ENCODE results near the gene CLDN6. TPM values are rescaled to one million over a fixed set of nuclear protein-coding genes. Genes with fewer than 3 reads are reported as not detected.

CLDN6 gene
- total and polyA plus RNA-seq, 2 of the 13 experiments (the other 11 are each of a cell fraction or from before 2014, with no cell fraction given): 5.9 to 7.6 TPM

DNA sequence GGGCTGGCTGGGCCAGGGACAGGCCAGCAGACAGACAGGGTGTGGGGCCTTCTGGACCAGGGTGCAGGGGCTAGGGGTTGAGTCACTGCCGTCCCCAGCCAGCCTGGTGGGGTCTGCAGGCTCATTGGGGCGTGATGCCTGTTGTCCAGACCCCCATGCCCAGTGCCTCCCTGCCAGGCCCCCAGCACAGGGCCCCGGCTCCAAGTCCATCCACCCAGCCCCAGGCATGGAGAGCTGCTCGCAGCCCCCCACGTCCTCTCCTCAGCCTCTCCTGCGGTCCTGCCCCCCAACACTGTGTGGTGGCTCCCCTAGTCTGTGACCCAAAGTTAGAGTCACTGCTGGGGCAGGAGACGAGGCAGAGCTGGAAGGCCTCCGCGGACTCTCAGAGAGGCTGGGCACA is 30.7 kb downstream of the CLDN6 start:
- FAIRE-seq: no peak
- H3K79me2 ChIP-seq (ENCODE audit: insufficient read depth, low read length): no peaks in the 10 kb centered on the region
- ATAC-seq: no peak
- H3K4me3 ChIP-seq (replicated peaks in 1 of 3; ENCODE audit: insufficient read depth in 1 of 3, low read depth in 2 of 3, low read length in 3 of 3): no peak overlapping the region
- TF ChIP-seq IRX3 (CRISPR knock-in tag; IDR thresholded peaks at IDR 0.05; ENCODE audit: borderline replicate concordance, low read depth): no peak
- TF ChIP-seq ZNF879 (CRISPR knock-in tag; IDR thresholded peaks at IDR 0.05): no peak
- no peak for TF ChIP-seq ZFAT (CRISPR knock-in tag; conservative IDR thresholded peaks at IDR 0.05)
- no peak for TF ChIP-seq BCL3 (CRISPR knock-in tag; IDR thresholded peaks at IDR 0.05)
- no peak for TF ChIP-seq PHF8 (CRISPR knock-in tag; IDR thresholded peaks at IDR 0.05)
- TF ChIP-seq ZMYM4 (CRISPR knock-in tag; IDR thresholded peaks at IDR 0.05): no peak
- no peak for TF ChIP-seq MTERF4 (CRISPR knock-in tag; IDR thresholded peaks at IDR 0.05)
- TF ChIP-seq, protein P1, sequence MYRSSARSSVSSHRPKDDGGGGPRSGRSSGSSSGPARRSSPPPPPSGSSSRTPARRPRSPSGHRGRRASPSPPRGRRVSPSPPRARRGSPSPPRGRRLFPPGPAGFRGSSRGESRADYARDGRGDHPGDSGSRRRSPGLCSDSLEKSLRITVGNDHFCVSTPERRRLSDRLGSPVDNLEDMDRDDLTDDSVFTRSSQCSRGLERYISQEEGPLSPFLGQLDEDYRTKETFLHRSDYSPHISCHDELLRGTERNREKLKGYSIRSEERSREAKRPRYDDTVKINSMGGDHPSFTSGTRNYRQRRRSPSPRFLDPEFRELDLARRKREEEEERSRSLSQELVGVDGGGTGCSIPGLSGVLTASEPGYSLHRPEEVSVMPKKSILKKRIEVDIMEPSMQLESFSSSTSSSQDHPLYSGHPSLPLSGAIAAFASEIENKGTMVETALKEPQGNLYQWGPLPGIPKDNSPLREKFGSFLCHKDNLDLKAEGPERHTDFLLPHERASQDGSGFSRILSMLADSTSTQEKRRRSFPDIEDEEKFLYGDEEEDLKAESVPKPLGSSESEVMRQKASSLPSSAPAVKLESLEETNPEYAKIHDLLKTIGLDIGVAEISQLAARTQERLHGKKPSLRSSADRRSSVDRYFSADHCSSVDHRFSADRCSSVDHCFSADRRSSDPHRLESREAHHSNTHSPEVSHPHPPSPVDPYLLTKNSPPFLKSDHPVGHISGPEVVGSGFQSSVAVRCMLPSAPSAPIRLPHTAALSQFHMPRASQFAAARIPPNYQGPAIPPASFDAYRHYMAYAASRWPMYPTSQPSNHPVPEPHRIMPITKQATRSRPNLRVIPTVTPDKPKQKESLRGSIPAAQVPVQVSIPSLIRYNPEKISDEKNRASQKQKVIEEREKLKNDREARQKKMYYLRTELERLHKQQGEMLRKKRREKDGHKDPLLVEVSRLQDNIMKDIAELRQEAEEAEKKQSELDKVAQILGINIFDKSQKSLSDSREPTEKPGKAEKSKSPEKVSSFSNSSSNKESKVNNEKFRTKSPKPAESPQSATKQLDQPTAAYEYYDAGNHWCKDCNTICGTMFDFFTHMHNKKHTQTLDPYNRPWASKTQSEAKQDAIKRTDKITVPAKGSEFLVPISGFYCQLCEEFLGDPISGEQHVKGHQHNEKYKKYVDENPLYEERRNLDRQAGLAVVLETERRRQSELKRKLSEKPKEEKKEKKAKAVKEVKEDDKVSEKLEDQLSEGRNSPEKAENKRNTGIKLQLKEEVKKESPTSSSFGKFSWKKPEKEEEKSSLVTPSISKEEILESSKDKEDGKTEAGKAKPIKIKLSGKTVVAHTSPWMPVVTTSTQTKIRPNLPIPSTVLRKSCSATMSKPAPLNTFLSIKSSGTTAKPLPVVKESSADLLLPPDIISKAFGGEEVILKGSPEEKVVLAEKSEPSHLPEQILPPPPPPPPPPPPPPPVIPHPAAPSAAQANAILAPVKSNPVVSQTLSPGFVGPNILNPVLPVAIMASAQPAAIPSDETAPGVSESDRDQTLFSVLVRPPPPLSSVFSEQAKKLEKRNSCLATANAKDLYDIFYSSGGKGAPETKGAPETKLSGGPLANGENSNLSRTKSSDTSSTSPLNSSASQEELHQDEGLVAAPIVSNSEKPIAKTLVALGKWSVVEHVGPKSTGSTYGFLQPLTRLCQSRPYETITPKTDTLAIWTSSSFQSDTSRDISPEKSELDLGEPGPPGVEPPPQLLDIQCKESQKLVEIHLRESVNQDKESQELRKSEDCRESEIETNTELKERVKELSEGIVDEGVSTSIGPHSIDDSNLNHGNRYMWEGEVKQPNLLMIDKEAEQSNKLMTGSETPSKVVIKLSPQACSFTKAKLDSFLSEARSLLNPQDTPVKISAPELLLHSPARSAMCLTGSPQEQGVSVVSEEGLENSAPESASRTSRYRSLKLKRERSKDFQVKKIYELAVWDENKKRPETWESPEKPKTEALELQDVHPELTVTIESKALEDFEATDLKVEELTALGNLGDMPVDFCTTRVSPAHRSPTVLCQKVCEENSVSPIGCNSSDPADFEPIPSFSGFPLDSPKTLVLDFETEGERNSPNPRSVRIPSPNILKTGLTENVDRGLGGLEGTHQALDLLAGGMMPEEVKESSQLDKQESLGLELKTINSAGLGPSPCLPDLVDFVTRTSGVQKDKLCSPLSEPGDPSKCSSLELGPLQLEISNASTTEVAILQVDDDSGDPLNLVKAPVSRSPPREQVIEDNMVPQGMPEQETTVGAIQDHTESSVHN (CRISPR knock-in tag; IDR thresholded peaks at IDR 0.05): no peak
- TF ChIP-seq ZBTB8A (CRISPR knock-in tag; IDR thresholded peaks at IDR 0.05; ENCODE audit: borderline replicate concordance, low read depth): no peak
- no peak for TF ChIP-seq TMF1 (CRISPR knock-in tag; IDR thresholded peaks at IDR 0.05; ENCODE audit: low read depth)
- TF ChIP-seq, protein P2, sequence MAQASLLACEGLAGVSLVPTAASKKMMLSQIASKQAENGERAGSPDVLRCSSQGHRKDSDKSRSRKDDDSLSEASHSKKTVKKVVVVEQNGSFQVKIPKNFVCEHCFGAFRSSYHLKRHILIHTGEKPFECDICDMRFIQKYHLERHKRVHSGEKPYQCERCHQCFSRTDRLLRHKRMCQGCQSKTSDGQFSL (CRISPR knock-in tag; IDR thresholded peaks at IDR 0.05): no peak
- TF ChIP-seq TCF7L2 (IDR thresholded peaks at IDR 0.05; ENCODE audit: low read depth, low read length): no peak
- TF ChIP-seq, protein P3, sequence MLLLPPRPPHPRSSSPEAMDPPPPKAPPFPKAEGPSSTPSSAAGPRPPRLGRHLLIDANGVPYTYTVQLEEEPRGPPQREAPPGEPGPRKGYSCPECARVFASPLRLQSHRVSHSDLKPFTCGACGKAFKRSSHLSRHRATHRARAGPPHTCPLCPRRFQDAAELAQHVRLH (CRISPR knock-in tag; IDR thresholded peaks at IDR 0.05; ENCODE audit: borderline replicate concordance, low read depth): no peak
- H3K9me3 ChIP-seq (ENCODE audit: low read length): no peaks in the 10 kb centered on the region
- H4K20me1 ChIP-seq (ENCODE audit: insufficient read depth, low read length): no peaks in the 10 kb centered on the region
- no peak overlapping the region for H3K4me2 ChIP-seq (ENCODE audit: low read depth, low read length)
- in situ Hi-C loops (cut with HindIII; ENCODE audit: extremely low pct_ligation_motif_present, low pct_unique_long_range_greater_than_20kb): no loop called here
- H2AFZ ChIP-seq (ENCODE audit: low read length): no peak overlapping the region
- H3K4me1 ChIP-seq (ENCODE audit: insufficient read depth, low read length): peaks cover 25% of the 10 kb centered on the region
- no peak overlapping the region for H3K27ac ChIP-seq (ENCODE audit: extremely low read length, insufficient read depth, low read length)
- no TSS peak for BruUV-seq (replicated peaks)
- ChIA-PET CTCF (ENCODE audit: low intra/inter-chr PET ratio, low total read pairs) (no interaction called here), POLR2A (no interaction called here)
- DNase-seq (ENCODE audit: low spot score): no peak
- no peak overlapping the region for H3K9ac ChIP-seq (ENCODE audit: insufficient read depth, low read depth, low read length)
- no peaks in the 10 kb centered on the region for H3K36me3 ChIP-seq (replicated peaks in 1 of 2; ENCODE audit: control insufficient read depth in 1 of 2, insufficient read depth in 2 of 2, low read length in 2 of 2)
- intact Hi-C loops (cut with micrococcal nuclease; ENCODE audit: unreplicated experiment): no loop called here
- peaks cover 19 to 60% of the 10 kb centered on the region in 2 experiments for H3K27me3 ChIP-seq (ENCODE audit: control insufficient read depth in 1 of 2, insufficient read depth in 2 of 2, low read length in 2 of 2)
- 46% methylated on average over 4 of the region's 9 CpGs for WGBS (ENCODE audit: low lambda C conversion rate)
